Esophagus squamous epithelium (tissue), 5 donors: ENCODE results near the gene FOXK2. TPM values are rescaled to one million over a fixed set of nuclear protein-coding genes. Genes with fewer than 3 reads are reported as not detected.
"Not testable (repeated sequence)": the region's sequence is repeated elsewhere in the genome, so short reads cannot be mapped to it uniquely, and the experiment has no call there.

Source experiments
- DNase-seq: peaks from one replicate; lab custom pipeline; 2025; lab: John Stamatoyannopoulos, UW
- H3K27ac ChIP-seq, 4 donors: fragments of 200-600 bp; sonication (generic); one replicate each; pipeline ENCODE4 v1.5.1; 2016 to 2019; ENCODE audit warnings: mild to moderate bottlenecking in 1 of 4
- H3K27me3 ChIP-seq, 4 donors: fragments of 200-600 bp; sonication (generic); 1 replicate in 3 of 4; 2 replicates in 1 of 4; pipeline versions ENCODE4 v1.5.1 to v1.6.0; 2017 to 2021; ENCODE audit warnings: antibody characterized with exemption in 1 of 4
- H3K36me3 ChIP-seq, 3 donors: fragments of 200-600 bp; sonication (generic); one replicate each; pipeline ENCODE4 v1.5.1; 2016 to 2019
- H3K4me1 ChIP-seq, 3 donors: fragments of 200-600 bp; sonication (generic); one replicate each; pipeline ENCODE4 v1.5.1; 2017 to 2019
- H3K4me3 ChIP-seq, 4 donors: fragments of 200-600 bp; sonication (generic); 1 replicate in 3 of 4; 2 replicates in 1 of 4; pipeline ENCODE4 v1.5.1; 2016 to 2019; ENCODE audit warnings: mild to moderate bottlenecking in 2 of 4, moderate library complexity in 1 of 4
- H3K9me3 ChIP-seq, 3 donors: fragments of 200-600 bp; sonication (generic); one replicate each; pipeline ENCODE4 v1.5.1; 2016 to 2019
- CTCF ChIP-seq, 6 experiments: fragments of 450-650 bp in 4 of 6; fragments of 200-600 bp in 2 of 6; sonication (generic) in 2 of 6; IDR thresholded peaks; one replicate each; pipeline ENCODE4 v1.5.1; 2016 to 2019; ENCODE audit warnings: antibody characterized with exemption in 6 of 6, mild to moderate bottlenecking in 4 of 6, moderate library complexity in 4 of 6
- POLR2A ChIP-seq, 4 donors: fragments of 450-650 bp; IDR thresholded peaks; one replicate each; pipeline ENCODE4 v1.6.1; 2017; ENCODE audit warnings: antibody characterized with exemption in 4 of 4, mild to moderate bottlenecking in 4 of 4, moderate library complexity in 3 of 4
- WGBS, 2 donors: methylation state at CpG; one replicate each; pipeline ENCODE4 v1.1.5; 2018; 5-methylcytosine and 5-hydroxymethylcytosine counted together
- intact Hi-C: fragments of 100-400 bp; cut with DNase I; formaldehyde crosslinking; loops from one replicate; pipeline ENCODE4 v1.15.0; 2022
- total RNA-seq, 4 donors: library from RNA; depleted of rRNA; stranded (reverse); fragments of >200 nt; gene quantifications; one replicate each; pipeline ENCODE4 v1.1.0, GENCODE V29; 2016
- donor health status: DM: yes; HTN: yes; CAD: no.

The FOXK2 gene
- total RNA-seq, 4 donors from 2014 or later: 26.3 to 38.2 (median 34.5) TPM

DNA sequence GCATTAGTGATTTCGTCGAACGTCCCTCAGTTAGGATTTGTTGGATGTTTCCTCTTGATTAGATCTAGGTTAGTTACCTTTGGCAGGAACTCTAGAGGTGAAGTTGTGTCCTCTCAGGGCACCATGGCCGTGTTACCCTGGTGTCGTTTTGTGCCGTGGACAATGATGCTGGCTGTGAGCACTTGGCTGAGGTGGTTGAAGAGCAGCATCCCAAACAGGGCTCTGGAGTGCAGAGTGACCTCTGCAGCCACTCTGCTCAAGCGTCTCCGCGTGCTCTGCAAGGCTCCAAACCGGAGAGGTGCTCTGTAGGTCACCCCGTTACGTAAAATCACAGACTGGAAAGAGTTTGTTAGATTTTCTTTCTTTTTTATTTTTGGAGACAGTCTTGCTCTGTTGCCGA lies 33.0 kb downstream of the FOXK2 start:
- H3K36me3 ChIP-seq: no peaks in the 10 kb centered on the region
- TF ChIP-seq CTCF (IDR thresholded peaks at IDR 0.05): no peak
- no peak for TF ChIP-seq POLR2A (IDR thresholded peaks at IDR 0.05)
- no peaks in the 10 kb centered on the region for H3K9me3 ChIP-seq
- H3K27ac ChIP-seq: peak overlapping the region in 2 of 4 donors; percentile 44 to 46
- intact Hi-C loops: loop anchor here (5.0 to 10.0 kb wide), 2 partner anchors 65 to 198 kb away; partner anchors contain the start of gene TEX19
- peaks cover 19 to 68% (median 53%) of the 10 kb centered on the region in 3 donors for H3K4me1 ChIP-seq
- 84 to 89% methylated on average over 12 to 13 of the region's 13 CpGs for whole genome bisulfite sequencing, 2 donors
- H3K27me3 ChIP-seq: no peaks in the 10 kb centered on the region
- DNase-seq: no peak
- no peak overlapping the region for H3K4me3 ChIP-seq

GRCh38 chr17:82553210-82553930 lies 33.8 kb downstream of the FOXK2 start:
- peak overlapping the region in 3 of 4 donors; percentile 50 to 73 (median 71) for H3K27ac ChIP-seq
- H3K27me3 ChIP-seq: no peaks in the 10 kb centered on the region
- no peaks in the 10 kb centered on the region for H3K9me3 ChIP-seq
- peaks cover 0 to 7% (median 0%) of the 10 kb centered on the region in 3 donors for H3K36me3 ChIP-seq
- H3K4me1 ChIP-seq: peaks cover 19 to 61% (median 53%) of the 10 kb centered on the region in 3 donors
- DNase-seq: no peak
- WGBS, 2 donors: 67 to 85% methylated on average over 3 to 10 of the region's 18 CpGs
- TF ChIP-seq POLR2A (IDR thresholded peaks at IDR 0.05) (no peak), CTCF (IDR thresholded peaks at IDR 0.05) (no peak)
- H3K4me3 ChIP-seq: no peak overlapping the region
- intact Hi-C loops: loop anchor here (5.0 to 10.0 kb wide), 2 partner anchors 66 to 199 kb away; partner anchors contain the start of gene TEX19

DNA sequence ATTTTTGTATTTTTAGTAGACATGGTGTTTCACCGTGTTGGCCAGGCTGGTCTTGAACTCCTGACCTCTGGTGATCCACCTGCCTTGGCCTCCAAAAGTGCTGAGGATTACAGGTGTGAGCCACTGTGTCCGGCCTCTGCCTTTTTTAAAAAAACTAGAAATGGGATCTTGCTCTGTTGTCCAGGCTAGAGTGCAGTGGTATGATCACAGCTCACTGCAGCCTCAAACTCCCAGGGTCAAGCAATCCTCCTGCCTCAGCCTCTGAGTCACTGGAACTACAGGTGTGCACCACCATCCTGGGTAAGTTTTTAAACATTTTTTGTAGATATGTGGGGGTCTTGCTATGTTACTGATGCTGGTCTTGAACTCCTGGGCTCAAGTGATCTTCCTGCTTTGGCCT lies 38.0 kb downstream of the FOXK2 start:
- not testable (repeated sequence) for H3K27me3 ChIP-seq, H3K9me3 ChIP-seq, DNase-seq, H3K27ac ChIP-seq, H3K36me3 ChIP-seq, H3K4me3 ChIP-seq
- 85% methylated on average over 2 of the region's 2 CpGs; no CpG with 5 or more reads in 1 of the 2 donors for WGBS, 2 donors
- peaks cover 0 to 58% (median 31%) of the 10 kb centered on the region in 3 donors for H3K4me1 ChIP-seq
- intact Hi-C loops: loop anchor here (10.0 kb wide), 1 partner anchor 203 kb away; the partner anchor contains the start of gene TEX19

DNA sequence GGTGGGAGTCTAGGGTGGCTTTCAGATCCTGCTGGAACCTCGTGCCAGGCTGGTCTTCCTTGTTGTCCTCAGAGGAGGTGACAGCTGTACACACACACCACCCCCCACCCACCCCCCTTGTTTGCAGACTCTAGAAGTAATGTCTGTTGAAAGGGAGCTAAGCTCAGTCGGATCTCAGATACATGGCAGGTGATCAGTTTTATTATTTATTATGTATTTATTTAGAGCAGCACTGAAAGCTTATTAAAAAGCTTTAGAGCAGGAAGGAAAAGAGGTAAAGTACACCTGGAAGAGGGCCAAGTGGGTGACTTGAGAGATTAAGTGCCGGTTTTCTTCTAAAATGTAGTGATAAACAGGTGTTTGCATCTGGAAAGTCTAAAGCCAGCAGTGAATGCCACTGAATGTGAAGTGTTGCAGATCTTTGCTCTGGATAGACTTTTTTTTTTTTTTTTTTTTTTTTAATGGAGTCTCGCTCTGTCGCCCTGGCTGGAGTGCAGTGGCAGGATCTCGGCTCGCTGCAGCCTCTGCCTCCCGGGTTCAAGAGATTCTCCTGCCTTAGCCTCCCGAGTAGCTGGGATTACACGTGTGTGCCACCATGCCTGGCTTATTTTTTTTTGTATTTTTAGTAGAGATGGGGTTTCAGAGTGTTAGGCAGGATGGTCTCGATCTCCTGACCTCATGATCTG lies 40.2 kb downstream of the FOXK2 start:
- Histone ChIP-seq H3K27ac (no peak overlapping the region), H3K4me1 (peaks cover 0 to 48% (median 11%) of the 10 kb centered on the region in 3 donors), H3K27me3 (no peaks in the 10 kb centered on the region), H3K9me3 (no peaks in the 10 kb centered on the region), H3K4me3 (no peak overlapping the region), H3K36me3 (peaks cover 0 to 24% (median 0%) of the 10 kb centered on the region in 3 donors)
- TF ChIP-seq POLR2A (IDR thresholded peaks at IDR 0.05) (no peak), CTCF (IDR thresholded peaks at IDR 0.05) (no peak)
- intact Hi-C loops: loop anchor here (10.0 kb wide), 1 partner anchor 205 kb away; the partner anchor contains the start of gene TEX19
- 64 to 65% methylated on average over 10 to 11 of the region's 11 CpGs for WGBS, 2 donors
- DNase-seq: no peak

GRCh38 chr17:82560252-82560642 lies 40.7 kb downstream of the FOXK2 start:
- WGBS, 2 donors: 89 to 90% methylated on average over 15 of the region's 15 CpGs

More at GRCh38 chr17:82560252-82560642, 40.7 kb downstream of the FOXK2 start:
- TF ChIP-seq POLR2A (IDR thresholded peaks at IDR 0.05) (no peak), CTCF (IDR thresholded peaks at IDR 0.05) (no peak)
- Histone ChIP-seq H3K36me3 (peaks cover 0 to 30% (median 0%) of the 10 kb centered on the region in 3 donors), H3K27ac (no peak overlapping the region), H3K9me3 (no peaks in the 10 kb centered on the region), H3K4me1 (peaks cover 0 to 44% (median 7%) of the 10 kb centered on the region in 3 donors), H3K4me3 (no peak overlapping the region), H3K27me3 (no peaks in the 10 kb centered on the region)
- intact Hi-C loops: no loop called here
- DNase-seq: no peak
